Hematopoietic multipotent progenitor cell (in vitro differentiated cells): Measurements from ENCODE around the gene CDK5RAP3. TPM values are rescaled to one million over a fixed set of nuclear protein-coding genes. Genes with fewer than 3 reads are reported as not detected.

Source experiments
- DNase-seq, 3 donors: peaks; one replicate each; pipeline ENCODE4 v3.0.0-alpha.2; 2011 to 2015; ENCODE audit warnings: low read depth in 2 of 3, low spot score in 2 of 3
- total RNA-seq: library from RNA; depleted of rRNA; stranded (reverse); fragments of >200 nt; gene quantifications from one replicate; pipeline ENCODE4 v1.2.3, GENCODE V29; 2012

Gene CDK5RAP3
- total RNA-seq, 1 donor, result 102 TPM

GRCh38 chr17:47946929-47947397 lies 23.9 kb upstream of the CDK5RAP3 start:
- peak; percentile 37 to 82 (median 78) for DNase-seq

- DNase-seq, result no peak
Measured at GRCh38 chr17:47948706-47949196, 22.2 kb upstream of the CDK5RAP3 start.

- peak; percentile 36 to 74 (median 72) for DNase-seq
Measured at GRCh38 chr17:47949197-47949759, 21.6 kb upstream of the CDK5RAP3 start.

- DNase-seq, result peak in 2 of 3 donors; percentile 33 to 76
Measured at GRCh38 chr17:47949946-47950345, 21.0 kb upstream of the CDK5RAP3 start.

GRCh38 chr17:47950448-47950847 lies 20.5 kb upstream of the CDK5RAP3 start:
- no peak for DNase-seq

- no peak for DNase-seq
Measured at GRCh38 chr17:47952171-47953021, 18.5 kb upstream of the CDK5RAP3 start.

- DNase-seq, result no peak
Measured at GRCh38 chr17:47953909-47954308, 17.0 kb upstream of the CDK5RAP3 start.

GRCh38 chr17:47955497-47956461 lies 15.1 kb upstream of the CDK5RAP3 start:
- DNase-seq, result no peak

- no peak for DNase-seq
Measured at GRCh38 chr17:47956791-47957590, 13.9 kb upstream of the CDK5RAP3 start.

- DNase-seq, result no peak
Measured at GRCh38 chr17:47957591-47958490, 13.1 kb upstream of the CDK5RAP3 start, which contains the start of gene PRR15L. PRR15L (minus strand) TSS chr17:47957883; CDS start chr17:47953234, 4,649 bp downstream.

GRCh38 chr17:47959825-47960655 lies 10.9 kb upstream of the CDK5RAP3 start:
- DNase-seq, result no peak

GRCh38 chr17:47961406-47961805 lies 9.5 kb upstream of the CDK5RAP3 start:
- no peak for DNase-seq

GRCh38 chr17:47962901-47963300 lies 8.0 kb upstream of the CDK5RAP3 start:
- DNase-seq, result no peak

GRCh38 chr17:47964856-47965255 lies 6.1 kb upstream of the CDK5RAP3 start:
- no peak for DNase-seq

- no peak for DNase-seq
Measured at GRCh38 chr17:47966079-47966519, 4.8 kb upstream of the CDK5RAP3 start.

- no peak for DNase-seq
Measured at GRCh38 chr17:47967607-47968252, 3.2 kb upstream of the CDK5RAP3 start.

- DNase-seq, result no peak
Measured at GRCh38 chr17:47968836-47969235, 2.1 kb upstream of the CDK5RAP3 start.
